H1 (cell line): ENCODE data around the gene MYO3A. TPM values are rescaled to one million over a fixed set of nuclear protein-coding genes. Genes with fewer than 3 reads are reported as not detected.

Experiments
- ASH2L ChIP-seq: fragments of 200-600, 300-600 bp; sonication (generic); IDR thresholded peaks from one replicate; pipeline ENCODE4 v1.7.1; 2017; ENCODE audit warnings: low read length
- CHD1 ChIP-seq: IDR thresholded peaks from 2 replicates; pipeline ENCODE4 v1.6.1; 2012; ENCODE audit warnings: low read depth, low read length, improper control_type of control experiment
- EGR1 ChIP-seq: IDR thresholded peaks from 2 replicates; pipeline ENCODE4 v1.6.1; 2011; ENCODE audit warnings: low read depth, low read length, borderline replicate concordance
- FOSL1 ChIP-seq: IDR thresholded peaks from 2 replicates; pipeline ENCODE4 v1.6.1; 2011; ENCODE audit warnings: mild to moderate bottlenecking, low read depth, low read length, moderate library complexity; ENCODE audit not compliant: insufficient read depth
- JUND ChIP-seq: IDR thresholded peaks from 2 replicates; pipeline ENCODE4 v1.6.1; 2011; ENCODE audit warnings: mild to moderate bottlenecking, improper control_type of control experiment, low read length
- RBBP5 ChIP-seq: IDR thresholded peaks from 2 replicates; pipeline ENCODE4 v1.7.1; 2012; ENCODE audit warnings: low read depth, mild to moderate bottlenecking, inconsistent platforms, low read length, moderate library complexity, borderline replicate concordance
- RXRA ChIP-seq: IDR thresholded peaks from 2 replicates; pipeline ENCODE4 v1.6.1; 2011; ENCODE audit warnings: low read depth, mild to moderate bottlenecking, low read length, moderate library complexity; ENCODE audit not compliant: insufficient read depth
- polyA plus RNA-seq, 7 experiments: library from polyadenylated mRNA; depleted of rRNA in 3 of 7; stranded (reverse) in 5 of 7; unstranded in 2 of 7; fragments of >200 nt in 5 of 7; fragments of 200-250 nt in 2 of 7; gene quantifications; 1 replicate in 5 of 7; 2 replicates in 1 of 7; 4 replicates in 1 of 7; pipeline versions ENCODE4 v1.2.1 to v1.2.3, GENCODE V29; 2011 to 2013; ENCODE audit warnings: missing spikeins in 2 of 7, mixed read lengths in 2 of 7
- total RNA-seq: library from RNA; stranded (reverse); fragmentation: NEBNext Ultra II Directional; extraction: Animal tissue kit (Norgen Biotek cat#: 25700); gene quantifications from 2 replicates; pipeline ENCODE4 v1.2.1, GENCODE V29; 2021
- TF ChIP-seq, protein P1 (sequence below): fragments of 300-600 bp; sonication (generic); IDR thresholded peaks from 2 replicates; pipeline ENCODE4 v1.7.1; 2012; ENCODE audit warnings: low read length, moderate library complexity, mild to moderate bottlenecking, inconsistent platforms; ENCODE audit not compliant: insufficient replicate concordance

MYO3A gene
- total and polyA plus RNA-seq, 2 of the 8 experiments (the other 6 are each of a cell fraction or from before 2014, with no cell fraction given) = 3.9 to 5.3 TPM

DNA sequence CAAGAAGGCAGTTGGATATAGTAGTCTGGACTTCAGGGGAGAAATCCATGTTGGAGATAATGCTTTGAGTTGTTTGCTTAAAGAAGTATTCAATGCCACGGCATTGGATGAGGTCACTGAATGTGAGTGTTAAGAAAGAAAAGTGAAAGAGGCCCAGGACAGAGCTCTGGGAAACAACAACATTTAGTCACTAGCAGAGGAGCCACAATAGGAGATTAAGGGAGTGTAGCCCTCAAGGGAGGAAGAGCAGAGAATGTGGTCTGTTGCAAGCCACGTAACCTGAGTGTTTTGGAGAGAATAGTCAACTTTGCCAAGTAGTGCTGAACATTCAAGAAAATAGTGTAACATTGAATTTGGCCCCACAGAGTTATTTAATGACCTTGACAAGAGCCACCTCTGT lies 114.7 kb downstream of the MYO3A start (continued):
- TF ChIP-seq, protein P1, sequence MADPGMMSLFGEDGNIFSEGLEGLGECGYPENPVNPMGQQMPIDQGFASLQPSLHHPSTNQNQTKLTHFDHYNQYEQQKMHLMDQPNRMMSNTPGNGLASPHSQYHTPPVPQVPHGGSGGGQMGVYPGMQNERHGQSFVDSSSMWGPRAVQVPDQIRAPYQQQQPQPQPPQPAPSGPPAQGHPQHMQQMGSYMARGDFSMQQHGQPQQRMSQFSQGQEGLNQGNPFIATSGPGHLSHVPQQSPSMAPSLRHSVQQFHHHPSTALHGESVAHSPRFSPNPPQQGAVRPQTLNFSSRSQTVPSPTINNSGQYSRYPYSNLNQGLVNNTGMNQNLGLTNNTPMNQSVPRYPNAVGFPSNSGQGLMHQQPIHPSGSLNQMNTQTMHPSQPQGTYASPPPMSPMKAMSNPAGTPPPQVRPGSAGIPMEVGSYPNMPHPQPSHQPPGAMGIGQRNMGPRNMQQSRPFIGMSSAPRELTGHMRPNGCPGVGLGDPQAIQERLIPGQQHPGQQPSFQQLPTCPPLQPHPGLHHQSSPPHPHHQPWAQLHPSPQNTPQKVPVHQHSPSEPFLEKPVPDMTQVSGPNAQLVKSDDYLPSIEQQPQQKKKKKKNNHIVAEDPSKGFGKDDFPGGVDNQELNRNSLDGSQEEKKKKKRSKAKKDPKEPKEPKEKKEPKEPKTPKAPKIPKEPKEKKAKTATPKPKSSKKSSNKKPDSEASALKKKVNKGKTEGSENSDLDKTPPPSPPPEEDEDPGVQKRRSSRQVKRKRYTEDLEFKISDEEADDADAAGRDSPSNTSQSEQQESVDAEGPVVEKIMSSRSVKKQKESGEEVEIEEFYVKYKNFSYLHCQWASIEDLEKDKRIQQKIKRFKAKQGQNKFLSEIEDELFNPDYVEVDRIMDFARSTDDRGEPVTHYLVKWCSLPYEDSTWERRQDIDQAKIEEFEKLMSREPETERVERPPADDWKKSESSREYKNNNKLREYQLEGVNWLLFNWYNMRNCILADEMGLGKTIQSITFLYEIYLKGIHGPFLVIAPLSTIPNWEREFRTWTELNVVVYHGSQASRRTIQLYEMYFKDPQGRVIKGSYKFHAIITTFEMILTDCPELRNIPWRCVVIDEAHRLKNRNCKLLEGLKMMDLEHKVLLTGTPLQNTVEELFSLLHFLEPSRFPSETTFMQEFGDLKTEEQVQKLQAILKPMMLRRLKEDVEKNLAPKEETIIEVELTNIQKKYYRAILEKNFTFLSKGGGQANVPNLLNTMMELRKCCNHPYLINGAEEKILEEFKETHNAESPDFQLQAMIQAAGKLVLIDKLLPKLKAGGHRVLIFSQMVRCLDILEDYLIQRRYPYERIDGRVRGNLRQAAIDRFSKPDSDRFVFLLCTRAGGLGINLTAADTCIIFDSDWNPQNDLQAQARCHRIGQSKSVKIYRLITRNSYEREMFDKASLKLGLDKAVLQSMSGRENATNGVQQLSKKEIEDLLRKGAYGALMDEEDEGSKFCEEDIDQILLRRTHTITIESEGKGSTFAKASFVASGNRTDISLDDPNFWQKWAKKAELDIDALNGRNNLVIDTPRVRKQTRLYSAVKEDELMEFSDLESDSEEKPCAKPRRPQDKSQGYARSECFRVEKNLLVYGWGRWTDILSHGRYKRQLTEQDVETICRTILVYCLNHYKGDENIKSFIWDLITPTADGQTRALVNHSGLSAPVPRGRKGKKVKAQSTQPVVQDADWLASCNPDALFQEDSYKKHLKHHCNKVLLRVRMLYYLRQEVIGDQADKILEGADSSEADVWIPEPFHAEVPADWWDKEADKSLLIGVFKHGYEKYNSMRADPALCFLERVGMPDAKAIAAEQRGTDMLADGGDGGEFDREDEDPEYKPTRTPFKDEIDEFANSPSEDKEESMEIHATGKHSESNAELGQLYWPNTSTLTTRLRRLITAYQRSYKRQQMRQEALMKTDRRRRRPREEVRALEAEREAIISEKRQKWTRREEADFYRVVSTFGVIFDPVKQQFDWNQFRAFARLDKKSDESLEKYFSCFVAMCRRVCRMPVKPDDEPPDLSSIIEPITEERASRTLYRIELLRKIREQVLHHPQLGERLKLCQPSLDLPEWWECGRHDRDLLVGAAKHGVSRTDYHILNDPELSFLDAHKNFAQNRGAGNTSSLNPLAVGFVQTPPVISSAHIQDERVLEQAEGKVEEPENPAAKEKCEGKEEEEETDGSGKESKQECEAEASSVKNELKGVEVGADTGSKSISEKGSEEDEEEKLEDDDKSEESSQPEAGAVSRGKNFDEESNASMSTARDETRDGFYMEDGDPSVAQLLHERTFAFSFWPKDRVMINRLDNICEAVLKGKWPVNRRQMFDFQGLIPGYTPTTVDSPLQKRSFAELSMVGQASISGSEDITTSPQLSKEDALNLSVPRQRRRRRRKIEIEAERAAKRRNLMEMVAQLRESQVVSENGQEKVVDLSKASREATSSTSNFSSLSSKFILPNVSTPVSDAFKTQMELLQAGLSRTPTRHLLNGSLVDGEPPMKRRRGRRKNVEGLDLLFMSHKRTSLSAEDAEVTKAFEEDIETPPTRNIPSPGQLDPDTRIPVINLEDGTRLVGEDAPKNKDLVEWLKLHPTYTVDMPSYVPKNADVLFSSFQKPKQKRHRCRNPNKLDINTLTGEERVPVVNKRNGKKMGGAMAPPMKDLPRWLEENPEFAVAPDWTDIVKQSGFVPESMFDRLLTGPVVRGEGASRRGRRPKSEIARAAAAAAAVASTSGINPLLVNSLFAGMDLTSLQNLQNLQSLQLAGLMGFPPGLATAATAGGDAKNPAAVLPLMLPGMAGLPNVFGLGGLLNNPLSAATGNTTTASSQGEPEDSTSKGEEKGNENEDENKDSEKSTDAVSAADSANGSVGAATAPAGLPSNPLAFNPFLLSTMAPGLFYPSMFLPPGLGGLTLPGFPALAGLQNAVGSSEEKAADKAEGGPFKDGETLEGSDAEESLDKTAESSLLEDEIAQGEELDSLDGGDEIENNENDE = no peak
- TF ChIP-seq CHD1 = no peak
- TF ChIP-seq RXRA = no peak
- no peak for TF ChIP-seq JUND
- no peak for TF ChIP-seq RBBP5
- TF ChIP-seq EGR1 = no peak
- TF ChIP-seq FOSL1 = no peak
- no peak for TF ChIP-seq ASH2L
